Vagina (tissue), 2 donors: ENCODE results near the gene CPVL. TPM values are rescaled to one million over a fixed set of nuclear protein-coding genes. Genes with fewer than 3 reads are reported as not detected.

ENCODE experiments used
- DNase-seq, 2 donors: peaks; one replicate each; pipeline ENCODE4 v3.0.0-alpha.2; 2017; ENCODE audit errors: extremely low spot score in 2 of 2
- H3K27ac ChIP-seq: fragments of 200-600 bp; sonication (generic); one replicate; pipeline ENCODE4 v1.5.1; 2019
- H3K27me3 ChIP-seq: fragments of 200-600 bp; sonication (generic); one replicate; pipeline ENCODE4 v1.5.1; 2019
- H3K36me3 ChIP-seq, 2 donors: fragments of 200-600 bp; sonication (generic); one replicate each; pipeline ENCODE4 v1.5.1; 2017 to 2019
- H3K4me1 ChIP-seq: fragments of 200-600 bp; sonication (generic); one replicate; pipeline ENCODE4 v1.5.1; 2019
- H3K4me3 ChIP-seq, 2 donors: fragments of 200-600 bp; sonication (generic); 1 replicate in 1 of 2; 2 replicates in 1 of 2; pipeline ENCODE4 v1.5.1; 2016 to 2019
- H3K9me3 ChIP-seq: fragments of 200-600 bp; sonication (generic); one replicate; pipeline ENCODE4 v1.5.1; 2019
- POLR2A ChIP-seq, 2 donors: fragments of 450-650 bp; IDR thresholded peaks; one replicate each; pipeline ENCODE4 v1.6.1; 2017; ENCODE audit warnings: antibody characterized with exemption in 2 of 2, mild to moderate bottlenecking in 2 of 2, moderate library complexity in 2 of 2
- POLR2AphosphoS5 ChIP-seq, 2 donors: sonication (generic); formaldehyde crosslinking; IDR thresholded peaks; one replicate each; pipeline ENCODE4 v1.9.0; 2017; ENCODE audit warnings: antibody characterized with exemption in 2 of 2, mild to moderate bottlenecking in 2 of 2, low read depth in 1 of 2; ENCODE audit not compliant: insufficient read depth in 1 of 2
- intact Hi-C: fragments of 100-400 bp; cut with DNase I; formaldehyde crosslinking; loops from one replicate; pipeline ENCODE4 v1.15.1; 2023
- total RNA-seq: library from RNA; depleted of rRNA; stranded (reverse); fragments of >200 nt; gene quantifications from one replicate; pipeline ENCODE4 v1.2.3, GENCODE V29; 2016
- TF ChIP-seq, protein P1 (sequence below), 3 experiments: fragments of 450-650 bp in 2 of 3; fragments of 200-600 bp in 1 of 3; sonication (generic) in 1 of 3; IDR thresholded peaks; one replicate each; pipeline ENCODE4 v1.5.1; 2017 to 2019; ENCODE audit warnings: antibody characterized with exemption in 3 of 3, mild to moderate bottlenecking in 2 of 3, moderate library complexity in 2 of 3

Gene CPVL
- total RNA-seq, 1 donor from 2014 or later: 9.6 TPM

DNA sequence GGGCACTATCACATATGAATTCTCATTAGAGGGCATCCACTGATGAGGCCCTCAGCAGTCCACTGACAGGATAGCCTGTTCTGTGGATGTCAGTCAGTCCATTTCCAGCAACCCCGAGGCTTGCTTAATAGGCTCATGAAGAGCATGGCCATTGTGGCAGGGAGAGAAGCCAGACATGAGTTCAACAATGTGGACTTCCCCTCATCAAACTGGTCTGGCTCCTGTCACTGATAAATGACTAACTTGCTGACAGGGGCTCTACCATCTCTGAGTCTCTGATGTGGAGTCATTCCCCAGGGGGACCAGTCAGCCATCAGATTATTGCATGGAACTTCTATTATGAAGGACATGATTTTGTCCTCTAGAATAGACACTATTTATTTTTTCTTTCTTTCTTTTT lies 168.5 kb downstream of the CPVL start:
- H3K4me3 ChIP-seq: no peak overlapping the region
- H3K4me1 ChIP-seq: peaks cover 14% of the 10 kb centered on the region
- intact Hi-C loops: no loop called here
- no peaks in the 10 kb centered on the region for H3K27me3 ChIP-seq
- H3K9me3 ChIP-seq: no peaks in the 10 kb centered on the region
- no peak for DNase-seq
- no peak overlapping the region for H3K27ac ChIP-seq
- no peaks in the 10 kb centered on the region for H3K36me3 ChIP-seq
- no peak for TF ChIP-seq POLR2AphosphoS5 (IDR thresholded peaks at IDR 0.05; ENCODE audit: insufficient read depth in 1 of 2, low read depth in 1 of 2)
- TF ChIP-seq, protein P1, sequence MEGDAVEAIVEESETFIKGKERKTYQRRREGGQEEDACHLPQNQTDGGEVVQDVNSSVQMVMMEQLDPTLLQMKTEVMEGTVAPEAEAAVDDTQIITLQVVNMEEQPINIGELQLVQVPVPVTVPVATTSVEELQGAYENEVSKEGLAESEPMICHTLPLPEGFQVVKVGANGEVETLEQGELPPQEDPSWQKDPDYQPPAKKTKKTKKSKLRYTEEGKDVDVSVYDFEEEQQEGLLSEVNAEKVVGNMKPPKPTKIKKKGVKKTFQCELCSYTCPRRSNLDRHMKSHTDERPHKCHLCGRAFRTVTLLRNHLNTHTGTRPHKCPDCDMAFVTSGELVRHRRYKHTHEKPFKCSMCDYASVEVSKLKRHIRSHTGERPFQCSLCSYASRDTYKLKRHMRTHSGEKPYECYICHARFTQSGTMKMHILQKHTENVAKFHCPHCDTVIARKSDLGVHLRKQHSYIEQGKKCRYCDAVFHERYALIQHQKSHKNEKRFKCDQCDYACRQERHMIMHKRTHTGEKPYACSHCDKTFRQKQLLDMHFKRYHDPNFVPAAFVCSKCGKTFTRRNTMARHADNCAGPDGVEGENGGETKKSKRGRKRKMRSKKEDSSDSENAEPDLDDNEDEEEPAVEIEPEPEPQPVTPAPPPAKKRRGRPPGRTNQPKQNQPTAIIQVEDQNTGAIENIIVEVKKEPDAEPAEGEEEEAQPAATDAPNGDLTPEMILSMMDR (IDR thresholded peaks at IDR 0.05): no peak
- TF ChIP-seq POLR2A (IDR thresholded peaks at IDR 0.05): no peak

DNA sequence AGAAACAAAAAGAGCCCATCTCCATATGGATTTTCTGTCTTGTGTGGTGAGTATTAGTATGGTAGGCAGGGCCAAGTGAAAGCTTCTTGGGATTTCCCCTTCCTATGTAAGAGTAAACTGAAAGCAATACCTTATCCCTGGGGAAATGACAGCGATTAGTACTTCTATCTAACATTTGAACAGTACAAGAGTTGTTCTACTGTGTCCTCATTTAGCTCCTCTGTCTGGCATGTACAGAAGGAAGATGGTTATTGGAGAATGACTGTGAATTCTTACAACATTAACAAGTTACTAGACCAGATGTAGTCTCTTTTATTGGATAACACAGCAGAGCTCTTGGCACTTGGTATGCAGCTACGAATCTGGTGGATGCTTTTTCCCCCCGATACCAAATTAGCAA lies 170.3 kb downstream of the CPVL start:
- Histone ChIP-seq H3K27ac (no peak overlapping the region), H3K4me1 (peaks cover 9% of the 10 kb centered on the region), H3K36me3 (no peaks in the 10 kb centered on the region), H3K9me3 (no peaks in the 10 kb centered on the region), H3K27me3 (no peaks in the 10 kb centered on the region), H3K4me3 (no peak overlapping the region)
- DNase-seq: no peak
- intact Hi-C loops: no loop called here
- TF ChIP-seq POLR2A (IDR thresholded peaks at IDR 0.05) (no peak), POLR2AphosphoS5 (IDR thresholded peaks at IDR 0.05; ENCODE audit: insufficient read depth in 1 of 2, low read depth in 1 of 2) (no peak)
- TF ChIP-seq, protein P1 (IDR thresholded peaks at IDR 0.05): no peak

DNA sequence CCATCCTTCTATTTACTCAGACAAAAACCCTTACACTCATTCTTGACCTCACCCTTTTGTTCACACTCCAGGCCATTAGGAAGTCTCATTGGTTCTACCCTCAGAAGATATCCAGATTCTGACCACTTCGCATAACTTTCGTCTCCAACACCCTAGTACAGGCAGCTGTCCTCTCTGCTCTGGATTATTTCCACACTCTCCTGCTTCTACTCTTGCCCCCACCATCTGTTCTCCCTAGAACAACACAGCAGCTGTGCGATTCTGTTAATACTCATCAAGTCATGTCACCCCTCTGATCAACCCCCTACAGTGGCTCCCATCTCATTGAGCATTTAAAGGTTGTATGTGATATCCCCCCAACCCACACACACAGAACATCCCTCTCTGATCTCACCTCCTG lies 172.7 kb downstream of the CPVL start:
- Histone ChIP-seq H3K27ac (no peak overlapping the region), H3K4me1 (no peaks in the 10 kb centered on the region), H3K9me3 (no peaks in the 10 kb centered on the region), H3K27me3 (no peaks in the 10 kb centered on the region), H3K36me3 (no peaks in the 10 kb centered on the region), H3K4me3 (no peak overlapping the region)
- TF ChIP-seq POLR2AphosphoS5 (IDR thresholded peaks at IDR 0.05; ENCODE audit: insufficient read depth in 1 of 2, low read depth in 1 of 2): no peak
- TF ChIP-seq, protein P1 (IDR thresholded peaks at IDR 0.05): no peak
- DNase-seq: peak in 1 of 2 donors; percentile 47
- intact Hi-C loops: no loop called here

DNA sequence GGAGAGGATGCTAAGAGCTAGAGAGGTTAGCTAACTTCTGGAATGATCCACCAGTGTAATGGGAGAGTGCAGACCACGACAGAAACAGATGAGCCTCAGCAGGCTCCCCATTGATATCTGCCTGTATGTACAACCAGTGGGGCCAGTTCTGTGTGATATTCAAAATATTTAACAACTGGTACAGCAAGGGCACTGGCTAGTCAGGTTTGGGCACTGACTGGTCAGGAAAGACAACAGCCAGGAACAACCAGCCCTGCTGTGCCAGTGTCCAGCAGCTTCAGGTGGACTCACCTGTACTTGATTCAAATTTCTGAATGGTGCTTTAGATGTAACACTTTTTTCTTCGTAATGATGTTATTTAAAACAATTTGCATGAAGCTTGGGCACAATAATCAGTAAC lies 182.3 kb downstream of the CPVL start:
- Histone ChIP-seq H3K4me3 (no peak overlapping the region), H3K36me3 (no peaks in the 10 kb centered on the region), H3K27me3 (no peaks in the 10 kb centered on the region), H3K4me1 (no peaks in the 10 kb centered on the region), H3K27ac (no peak overlapping the region), H3K9me3 (no peaks in the 10 kb centered on the region)
- intact Hi-C loops: no loop called here
- no peak for DNase-seq
- TF ChIP-seq POLR2A (IDR thresholded peaks at IDR 0.05): no peak

DNA sequence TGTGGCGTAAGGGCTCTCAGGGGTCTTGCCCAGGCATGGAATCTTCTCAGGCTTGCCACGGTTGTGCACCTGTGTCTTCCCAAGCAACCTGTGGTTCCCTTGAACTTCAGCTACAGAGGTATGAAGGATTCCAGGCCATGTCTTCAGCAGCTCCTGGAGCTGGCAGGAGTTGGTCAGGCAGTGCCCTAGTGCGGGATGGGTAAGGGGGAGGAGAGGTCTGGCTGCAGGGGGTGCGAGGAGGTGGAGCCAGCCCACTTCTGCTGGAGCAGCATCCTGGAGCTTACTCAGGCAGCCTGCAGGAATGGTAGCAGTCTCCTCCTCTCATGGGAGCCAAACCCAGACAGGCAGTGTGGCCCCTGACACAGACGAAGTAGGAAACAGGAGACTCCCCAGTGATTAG lies 184.4 kb downstream of the CPVL start:
- H3K9me3 ChIP-seq: no peaks in the 10 kb centered on the region
- H3K36me3 ChIP-seq: no peaks in the 10 kb centered on the region
- H3K4me3 ChIP-seq: no peak overlapping the region
- H3K27ac ChIP-seq: no peak overlapping the region
- no peak for DNase-seq
- TF ChIP-seq, protein P1 (IDR thresholded peaks at IDR 0.05): no peak
- TF ChIP-seq POLR2AphosphoS5 (IDR thresholded peaks at IDR 0.05; ENCODE audit: insufficient read depth in 1 of 2, low read depth in 1 of 2) (no peak), POLR2A (IDR thresholded peaks at IDR 0.05) (no peak)
- intact Hi-C loops: no loop called here
- peaks cover 18% of the 10 kb centered on the region for H3K4me1 ChIP-seq
- H3K27me3 ChIP-seq: no peaks in the 10 kb centered on the region
